ENCODE measurements around the gene TAAR2.

GRCh38 chr6:132614554-132614953 is 9.5 kb downstream of the TAAR2 start:
- TF ChIP-seq, protein P1, sequence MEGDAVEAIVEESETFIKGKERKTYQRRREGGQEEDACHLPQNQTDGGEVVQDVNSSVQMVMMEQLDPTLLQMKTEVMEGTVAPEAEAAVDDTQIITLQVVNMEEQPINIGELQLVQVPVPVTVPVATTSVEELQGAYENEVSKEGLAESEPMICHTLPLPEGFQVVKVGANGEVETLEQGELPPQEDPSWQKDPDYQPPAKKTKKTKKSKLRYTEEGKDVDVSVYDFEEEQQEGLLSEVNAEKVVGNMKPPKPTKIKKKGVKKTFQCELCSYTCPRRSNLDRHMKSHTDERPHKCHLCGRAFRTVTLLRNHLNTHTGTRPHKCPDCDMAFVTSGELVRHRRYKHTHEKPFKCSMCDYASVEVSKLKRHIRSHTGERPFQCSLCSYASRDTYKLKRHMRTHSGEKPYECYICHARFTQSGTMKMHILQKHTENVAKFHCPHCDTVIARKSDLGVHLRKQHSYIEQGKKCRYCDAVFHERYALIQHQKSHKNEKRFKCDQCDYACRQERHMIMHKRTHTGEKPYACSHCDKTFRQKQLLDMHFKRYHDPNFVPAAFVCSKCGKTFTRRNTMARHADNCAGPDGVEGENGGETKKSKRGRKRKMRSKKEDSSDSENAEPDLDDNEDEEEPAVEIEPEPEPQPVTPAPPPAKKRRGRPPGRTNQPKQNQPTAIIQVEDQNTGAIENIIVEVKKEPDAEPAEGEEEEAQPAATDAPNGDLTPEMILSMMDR (IDR thresholded peaks at IDR 0.05; ENCODE audit: low read depth, low read length), result no peak
- TF ChIP-seq POLR2A (IDR thresholded peaks at IDR 0.05; ENCODE audit: extremely low read depth, insufficient read length) (no peak), MAX (IDR thresholded peaks at IDR 0.05; ENCODE audit: low read depth, low read length) (no peak)
